CD4-positive, alpha-beta T cell treated with Interleukin-12 subunit alpha and Interleukin-12 subunit beta, for 1 hour (primary cell): ENCODE data around the gene OSER1.

ENCODE experiments used
- DNase-seq: peaks from one replicate; pipeline ENCODE4 v3.0.0-alpha.2; 2020

Gene OSER1

GRCh38 chr20:44172572-44172950, 38.0 kb downstream of the OSER1 start:
- DNase-seq: no peak

DNA sequence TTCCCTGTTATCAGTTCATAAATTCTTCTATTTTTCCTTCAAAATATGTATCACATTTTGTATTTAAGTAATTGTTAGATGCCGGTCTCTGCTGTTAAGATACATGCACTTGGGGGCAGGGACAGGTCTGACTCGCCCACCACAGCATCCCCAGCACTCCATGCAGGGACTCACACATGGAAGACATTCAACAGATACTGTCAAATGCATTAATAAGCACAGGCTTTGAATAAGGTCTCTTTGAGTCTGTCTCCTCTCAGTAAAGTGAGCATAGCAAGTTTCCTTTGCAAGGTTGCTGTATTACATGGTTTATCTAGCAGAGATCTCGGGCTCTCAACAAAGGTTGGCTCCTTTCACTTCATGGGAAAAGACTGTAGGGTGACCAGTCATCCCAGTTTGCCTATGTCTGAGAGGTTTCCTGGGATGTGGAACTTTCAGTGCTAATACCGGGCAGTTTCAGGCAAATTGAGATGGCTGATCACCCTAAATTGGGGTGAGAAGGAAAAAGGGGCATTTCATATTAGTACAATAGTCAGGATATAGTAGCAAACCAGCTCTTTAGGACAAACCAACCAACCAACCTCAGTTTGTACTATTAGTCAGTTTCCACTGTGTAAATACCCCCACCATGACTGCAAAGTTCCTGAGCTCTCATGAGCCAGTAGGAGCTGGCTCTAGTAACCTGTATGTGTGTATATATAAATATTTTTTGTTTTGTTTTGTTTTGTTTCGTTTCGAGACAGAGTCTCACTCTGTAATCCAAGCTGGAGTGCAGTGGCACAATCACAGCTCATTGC, 38.6 kb downstream of the OSER1 start:
- DNase-seq: no peak

GRCh38 chr20:44170816-44171410, 39.7 kb downstream of the OSER1 start:
- no peak for DNase-seq

DNA sequence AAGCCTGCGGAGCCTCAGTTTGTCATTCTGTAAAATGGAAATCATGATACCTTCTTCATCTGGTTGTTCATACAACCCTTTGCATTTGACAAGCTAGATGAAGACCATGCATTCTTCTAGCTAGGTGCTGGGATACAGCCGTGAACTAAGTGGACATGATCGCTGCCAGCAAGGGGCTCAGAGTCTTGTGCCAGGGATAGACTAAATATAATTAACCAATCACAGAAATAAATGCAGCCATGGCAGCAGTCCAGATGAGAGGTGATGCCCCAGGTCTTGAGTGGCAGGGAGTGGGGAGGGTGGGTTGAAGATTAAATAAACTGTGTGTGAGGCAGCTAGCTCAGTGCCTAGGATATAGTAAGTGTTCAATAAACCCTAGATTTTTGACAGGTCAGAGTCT, 42.8 kb downstream of the OSER1 start:
- no peak for DNase-seq

DNA sequence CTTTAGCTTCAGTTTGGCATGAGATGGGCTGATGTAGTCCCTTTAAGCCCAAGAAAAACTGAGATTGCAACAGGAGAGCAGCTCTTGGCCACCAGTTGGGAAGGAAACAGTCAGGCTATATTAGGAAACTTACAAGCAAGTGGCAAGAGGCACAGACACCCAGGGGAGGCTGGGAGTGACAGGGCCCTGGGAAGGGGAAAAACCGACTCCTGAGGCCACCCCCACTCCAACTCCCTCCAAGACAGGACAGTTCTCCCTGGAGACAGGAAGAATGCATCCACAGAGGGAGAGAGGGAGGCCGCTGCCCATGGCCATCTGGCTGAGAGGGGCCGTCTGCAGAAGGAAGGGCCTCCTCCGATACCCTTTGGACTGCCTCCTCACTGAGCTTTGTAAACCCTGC, 44.1 kb downstream of the OSER1 start:
- no peak for DNase-seq

DNA sequence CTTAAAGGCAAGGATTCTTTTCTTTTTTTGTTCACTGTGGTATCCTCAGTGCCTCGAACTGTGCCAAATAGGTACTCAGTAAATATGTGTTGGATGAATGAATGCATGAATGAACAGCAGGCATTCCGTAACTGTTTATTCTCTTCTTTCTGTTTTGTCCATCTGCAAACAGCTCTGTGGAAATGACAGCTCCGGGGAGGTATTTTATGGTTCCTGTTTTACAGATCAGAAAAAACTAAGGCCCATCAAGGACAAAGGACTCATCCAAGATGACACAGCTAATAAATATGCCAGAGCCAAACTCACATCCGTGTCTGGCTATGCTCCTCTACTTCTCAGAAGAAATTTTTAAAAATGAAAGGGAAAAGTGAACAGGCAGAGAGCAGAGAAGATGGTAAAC, 44.6 kb downstream of the OSER1 start:
- no peak for DNase-seq

DNA sequence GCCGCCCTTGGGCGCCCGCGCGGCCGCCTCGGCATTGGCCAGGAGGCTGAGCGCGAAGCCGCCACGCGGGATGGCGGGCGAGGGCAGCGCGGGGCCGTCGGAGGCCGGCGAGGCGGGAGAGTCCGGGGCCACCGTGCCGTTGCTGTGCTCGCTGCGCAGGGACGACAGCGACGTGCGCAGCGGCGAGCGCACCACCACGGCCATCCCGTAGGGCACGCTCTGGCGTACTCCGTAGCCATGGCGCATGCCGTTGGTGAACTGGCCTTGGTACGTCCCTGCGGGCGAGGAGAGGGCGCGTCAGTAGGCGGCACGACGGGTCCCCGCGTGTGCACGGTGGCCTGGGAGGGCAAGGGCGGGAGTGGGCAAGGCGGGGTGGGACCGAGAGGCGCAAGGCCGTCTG, 50.4 kb downstream of the OSER1 start:
- DNase-seq: no peak

- DNase-seq: no peak
These were observed 50.9 kb downstream of the OSER1 start for GRCh38 chr20:44159711-44160110.

GRCh38 chr20:44159125-44159524, 51.4 kb downstream of the OSER1 start:
- no peak for DNase-seq

GRCh38 chr20:44157061-44157460, 53.5 kb downstream of the OSER1 start:
- DNase-seq: no peak

DNA sequence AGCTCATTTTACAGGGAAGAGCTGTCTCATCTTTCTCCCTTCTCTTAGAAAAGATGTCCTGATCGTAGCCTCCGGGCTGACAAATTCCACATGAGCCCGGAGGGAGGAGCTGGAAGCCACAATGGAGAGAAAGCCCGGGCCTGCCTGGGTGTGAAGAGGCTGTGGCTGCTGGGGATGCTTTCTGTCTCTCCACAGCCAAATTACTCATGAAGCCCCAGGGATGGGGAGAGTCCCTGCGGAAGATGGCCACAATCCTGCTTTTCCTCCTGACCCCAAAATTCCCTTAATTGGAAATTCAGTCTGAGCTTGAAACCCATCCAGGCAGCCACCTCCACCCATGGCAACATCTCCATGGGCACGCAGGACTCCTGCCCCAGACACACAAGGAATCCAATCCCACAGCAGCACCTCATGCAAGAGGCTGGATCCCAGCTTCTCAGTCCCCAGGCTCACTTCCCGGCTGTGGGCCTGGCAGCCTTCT, 56.0 kb downstream of the OSER1 start:
- no peak for DNase-seq

- DNase-seq: peak; percentile 53
These were observed 56.9 kb downstream of the OSER1 start for GRCh38 chr20:44153636-44154043.

DNA sequence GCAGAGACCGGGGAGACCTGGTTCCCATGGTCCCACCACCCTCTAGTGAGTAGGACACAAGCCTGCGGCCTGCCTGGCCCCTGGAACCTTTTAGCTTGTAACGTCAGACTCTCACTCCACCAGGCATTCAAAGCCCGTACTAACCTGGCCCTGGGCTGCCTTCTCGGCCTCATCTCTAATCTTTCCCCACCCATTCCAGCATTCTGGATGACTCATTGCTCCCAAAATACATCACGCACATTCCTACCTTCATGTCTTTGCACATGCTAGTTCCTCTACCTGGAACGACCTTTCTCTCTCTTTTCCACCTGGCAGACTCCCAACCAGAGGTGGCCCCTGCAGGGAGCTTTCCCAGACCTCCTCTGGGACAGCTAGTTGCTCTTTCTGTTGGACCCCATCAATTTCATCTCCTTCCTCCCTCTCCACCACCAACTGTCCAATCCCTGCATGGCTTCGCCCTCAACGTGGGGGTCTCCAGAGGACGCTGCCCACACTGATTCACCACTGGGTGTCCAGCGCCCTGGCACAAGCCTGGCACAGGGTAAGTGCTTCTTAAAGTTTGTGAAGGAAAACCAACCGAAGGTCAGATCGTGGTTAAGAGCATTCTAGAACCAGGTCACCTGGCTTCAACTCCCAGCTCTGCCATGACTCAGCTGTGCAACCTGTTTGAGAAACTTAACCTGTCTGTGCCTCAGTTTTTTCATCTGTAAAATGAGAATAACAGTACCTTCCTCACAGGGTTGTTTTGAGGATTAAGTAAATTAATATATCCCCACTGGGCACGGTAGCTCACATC, 58.8 kb downstream of the OSER1 start:
- DNase-seq: no peak

- DNase-seq: no peak
These were observed 64.3 kb downstream of the OSER1 start for GRCh38 chr20:44146272-44146671.
